ENCODE data around the gene GHR.
A peak's percentile ranks its signal among the peaks of the same experiment; 100 is the strongest.

- peak in 3 of 6 experiments; percentile 25 to 52 (median 31) for TF ChIP-seq CTCF (IDR thresholded peaks at IDR 0.05)
- TF ChIP-seq POLR2A (IDR thresholded peaks at IDR 0.05) = no peak
Observed at GRCh38 chr5:42656651-42657015, 233.4 kb downstream of the GHR start.
